ENCODE measurements around the gene CTSD. TPM values are rescaled to one million over a fixed set of nuclear protein-coding genes. Genes with fewer than 3 reads are reported as not detected.

The CTSD gene
- total RNA-seq, 3 donors from 2014 or later, result 244 to 694 (median 667) TPM

- H3K4me1 ChIP-seq, result peaks cover 0 to 2% of the 10 kb centered on the region in 2 donors
- no peaks in the 10 kb centered on the region for H3K36me3 ChIP-seq
- no peak for TF ChIP-seq POLR2A (IDR thresholded peaks at IDR 0.05)
- TF ChIP-seq POLR2AphosphoS5 (IDR thresholded peaks at IDR 0.05), result no peak
- TF ChIP-seq CTCF (IDR thresholded peaks at IDR 0.05), result no peak
- no peaks in the 10 kb centered on the region for H3K9me3 ChIP-seq
- peaks cover 0 to 39% of the 10 kb centered on the region in 2 donors for H3K27me3 ChIP-seq
- no peak overlapping the region for H3K4me3 ChIP-seq
- intact Hi-C loops (cut with DNase I; ENCODE audit: low total_unique reads), result no loop called here
- DNase-seq (ENCODE audit: low spot score in 2 of 2), result no peak
- no peak overlapping the region for H3K27ac ChIP-seq
Measured at GRCh38 chr11:1727096-1727690, 36.5 kb downstream of the CTSD start.

- no peak overlapping the region for H3K4me3 ChIP-seq
- no peaks in the 10 kb centered on the region for H3K36me3 ChIP-seq
- no peaks in the 10 kb centered on the region for H3K27me3 ChIP-seq
- H3K27ac ChIP-seq, result no peak overlapping the region
- no peaks in the 10 kb centered on the region for H3K4me1 ChIP-seq
- TF ChIP-seq POLR2AphosphoS5 (IDR thresholded peaks at IDR 0.05) (no peak), POLR2A (IDR thresholded peaks at IDR 0.05) (no peak), CTCF (IDR thresholded peaks at IDR 0.05) (no peak)
- DNase-seq (ENCODE audit: low spot score in 2 of 2), result no peak
- H3K9me3 ChIP-seq, result no peaks in the 10 kb centered on the region
- intact Hi-C loops (cut with DNase I; ENCODE audit: low total_unique reads), result no loop called here
Measured at GRCh38 chr11:1719781-1720180, 43.9 kb downstream of the CTSD start.

- Histone ChIP-seq H3K27ac (no peak overlapping the region), H3K4me3 (no peak overlapping the region), H3K9me3 (no peaks in the 10 kb centered on the region), H3K36me3 (no peaks in the 10 kb centered on the region), H3K27me3 (no peaks in the 10 kb centered on the region), H3K4me1 (no peaks in the 10 kb centered on the region)
- no peak for TF ChIP-seq POLR2A (IDR thresholded peaks at IDR 0.05)
- no peak for TF ChIP-seq POLR2AphosphoS5 (IDR thresholded peaks at IDR 0.05)
- TF ChIP-seq CTCF (IDR thresholded peaks at IDR 0.05), result no peak
- DNase-seq (ENCODE audit: low spot score in 2 of 2), result no peak
- intact Hi-C loops (cut with DNase I; ENCODE audit: low total_unique reads), result no loop called here
Measured at GRCh38 chr11:1718326-1718725, 45.4 kb downstream of the CTSD start.

GRCh38 chr11:1717745-1718144 is 46.0 kb downstream of the CTSD start:
- H3K4me3 ChIP-seq, result no peak overlapping the region
- TF ChIP-seq POLR2A (IDR thresholded peaks at IDR 0.05), result no peak
- no peak for TF ChIP-seq POLR2AphosphoS5 (IDR thresholded peaks at IDR 0.05)
- TF ChIP-seq CTCF (IDR thresholded peaks at IDR 0.05), result no peak
- DNase-seq (ENCODE audit: low spot score in 2 of 2), result no peak
- H3K27ac ChIP-seq, result no peak overlapping the region
- no peaks in the 10 kb centered on the region for H3K27me3 ChIP-seq
- intact Hi-C loops (cut with DNase I; ENCODE audit: low total_unique reads), result no loop called here
- H3K4me1 ChIP-seq, result no peaks in the 10 kb centered on the region
- H3K36me3 ChIP-seq, result no peaks in the 10 kb centered on the region
- no peaks in the 10 kb centered on the region for H3K9me3 ChIP-seq

GRCh38 chr11:1714908-1715885 is 48.5 kb downstream of the CTSD start:
- H3K9me3 ChIP-seq, result no peaks in the 10 kb centered on the region
- no peak overlapping the region for H3K4me3 ChIP-seq
- no peaks in the 10 kb centered on the region for H3K4me1 ChIP-seq
- no peak for DNase-seq (ENCODE audit: low spot score in 2 of 2)
- intact Hi-C loops (cut with DNase I; ENCODE audit: low total_unique reads), result no loop called here
- TF ChIP-seq CTCF (IDR thresholded peaks at IDR 0.05) (no peak), POLR2A (IDR thresholded peaks at IDR 0.05) (no peak), POLR2AphosphoS5 (IDR thresholded peaks at IDR 0.05) (no peak)
- no peaks in the 10 kb centered on the region for H3K36me3 ChIP-seq
- no peaks in the 10 kb centered on the region for H3K27me3 ChIP-seq
- no peak overlapping the region for H3K27ac ChIP-seq

Measured in breast epithelium (tissue), 4 donors.